Panc1 (cell line): ENCODE measurements around the gene KRT7. TPM values are rescaled to one million over a fixed set of nuclear protein-coding genes. Genes with fewer than 3 reads are reported as not detected.

Experiments
- ATAC-seq: fragments of 200-7000 bp; cut with Tn5 transposase; 2 replicates; pipeline ENCODE4 v1.9.1; 2020; ENCODE audit warnings: mild to moderate bottlenecking, moderate library complexity
- BruUV-seq: library from RNA; stranded (reverse); fragments of 400-500 nt; replicated peaks from 2 replicates; lab custom pipeline; 2021; lab: Mats Ljungman, UMichigan
- CTCF ChIA-PET: fragments of 300-600 bp; sonication (Branson Sonifier 250); formaldehyde crosslinking; loops from one replicate; lab custom pipeline; 2022; ENCODE audit warnings: antibody characterized with exemption; lab: Charles Lee
- POLR2A ChIA-PET: fragments of 300-600 bp; sonication (Branson Sonifier 250); formaldehyde crosslinking; loops from one replicate; lab custom pipeline; 2022; ENCODE audit warnings: antibody characterized with exemption; lab: Charles Lee
- DNase-seq: peaks from one replicate; pipeline ENCODE4 v3.0.0-alpha.2; 2010; ENCODE audit warnings: low read depth, low spot score
- H3K27ac ChIP-seq: 2 replicates; pipeline ENCODE4 v1.5.1; 2011; ENCODE audit warnings: mild to moderate bottlenecking, low read length, inconsistent platforms
- H3K27me3 ChIP-seq: fragments of 200-500 bp; sonication (Bioruptor generic); 2 replicates; pipeline ENCODE4 v1.6.0; 2014; ENCODE audit warnings: low read length, inconsistent platforms; ENCODE audit not compliant: control insufficient read depth, insufficient read depth
- H3K36me3 ChIP-seq: fragments of 200-500 bp; sonication (Bioruptor generic); 2 replicates; pipeline ENCODE4 v1.5.1; 2014; ENCODE audit warnings: inconsistent platforms, mild to moderate bottlenecking, low read length, moderate library complexity; ENCODE audit not compliant: control insufficient read depth, insufficient read depth
- H3K4me1 ChIP-seq: 2 replicates; pipeline ENCODE4 v1.5.1; 2011; ENCODE audit warnings: inconsistent platforms, mild to moderate bottlenecking, low read length, moderate library complexity; ENCODE audit not compliant: control insufficient read depth, insufficient read depth
- H3K4me3 ChIP-seq, 2 experiments: 2 replicates each; pipeline ENCODE4 v1.5.1; 2011 to 2012; ENCODE audit warnings: low read depth in 2 of 2, low read length in 2 of 2, mild to moderate bottlenecking in 2 of 2, inconsistent platforms in 1 of 2, moderate library complexity in 1 of 2
- H3K9me3 ChIP-seq: fragments of 200-500 bp; sonication (Bioruptor generic); 2 replicates; pipeline ENCODE4 v1.5.1; 2014; ENCODE audit warnings: low read depth, mild to moderate bottlenecking, inconsistent platforms, low read length, moderate library complexity; ENCODE audit not compliant: control insufficient read depth, insufficient read depth
- CTCF ChIP-seq: fragments of 450-650 bp; IDR thresholded peaks from 2 replicates; pipeline ENCODE4 v1.5.1; 2017; ENCODE audit warnings: mild to moderate bottlenecking
- POLR2AphosphoS5 ChIP-seq: IDR thresholded peaks from 2 replicates; pipeline ENCODE4 v1.6.1; 2012; ENCODE audit warnings: mild to moderate bottlenecking, low read depth, low read length, moderate library complexity
- REST ChIP-seq, 2 experiments: IDR thresholded peaks; 2 replicates each; pipeline ENCODE4 v1.6.1; 2011 to 2012; ENCODE audit warnings: low read depth in 2 of 2, control low read depth in 1 of 2, low read length in 1 of 2, mild to moderate bottlenecking in 1 of 2, moderate library complexity in 1 of 2; ENCODE audit not compliant: insufficient read depth in 1 of 2
- SIN3A ChIP-seq: IDR thresholded peaks from 2 replicates; pipeline ENCODE4 v1.6.1; 2012; ENCODE audit warnings: low read depth, mild to moderate bottlenecking, low read length, moderate library complexity, borderline replicate concordance; ENCODE audit not compliant: insufficient read depth
- TCF7L2 ChIP-seq: IDR thresholded peaks from 2 replicates; pipeline ENCODE4 v1.6.1; 2011; ENCODE audit warnings: mild to moderate bottlenecking, low read depth, low read length, inconsistent platforms
- in situ Hi-C: cut with HindIII; loops from 2 replicates; pipeline ENCODE4 v1.10.0; 2016; ENCODE audit warnings: low sequenced_read_pairs, low pct_unique_long_range_greater_than_20kb
- intact Hi-C: fragments of 100-400 bp; cut with micrococcal nuclease; formaldehyde crosslinking; loops from one replicate; pipeline ENCODE4 v1.10.0; 2022; ENCODE audit not compliant: unreplicated experiment
- total RNA-seq: library from RNA; stranded (reverse); gene quantifications from one replicate; pipeline ENCODE4 v1.2.1, GENCODE V29; 2021; ENCODE audit not compliant: unreplicated experiment

The KRT7 gene
- total RNA-seq, 1 experiment from 2014 or later: 16.8 TPM

GRCh38 chr12:52236386-52237050 lies 3.5 kb downstream of the KRT7 start:
- peak overlapping the region; percentile 65 for H3K27ac ChIP-seq
- in situ Hi-C loops: no loop called here
- no peak; the same call in 1 of the 2 replicates for ATAC-seq

GRCh38 chr12:52238207-52238840 lies 5.3 kb downstream of the KRT7 start:
- ChIA-PET CTCF (interaction anchor here (0.5 to 1.4 kb wide), 5 partner anchors 13 to 78 kb away, joined by 3 to 4 read pairs (median 3); no protein-coding TSS in a partner anchor), POLR2A (interaction anchor here (0.6 kb wide), 1 partner anchor 657 kb away, joined by 3 read pairs; no protein-coding TSS in a partner anchor)
- peak overlapping the region; percentile 64 for H3K27ac ChIP-seq
- H3K4me1 ChIP-seq: peaks cover 36% of the 10 kb centered on the region
- ATAC-seq: no peak
- H3K36me3 ChIP-seq: no peaks in the 10 kb centered on the region
- H3K9me3 ChIP-seq: no peaks in the 10 kb centered on the region
- DNase-seq: no peak
- in situ Hi-C loops (no loop called here), intact Hi-C loops (no loop called here)
- no peak for TF ChIP-seq CTCF
- TF ChIP-seq SIN3A: no peak
- no peak for TF ChIP-seq POLR2AphosphoS5
- TF ChIP-seq TCF7L2: no peak
- no peak for TF ChIP-seq REST (IDR thresholded peaks at IDR 0.05; ENCODE audit: insufficient read depth in 1 of 2, low read depth in 2 of 2, low read length in 1 of 2)
- H3K4me3 ChIP-seq: no peak overlapping the region
- H3K27me3 ChIP-seq: no peaks in the 10 kb centered on the region
- BruUV-seq: no TSS peak

More at GRCh38 chr12:52236386-52237050, 3.5 kb downstream of the KRT7 start:
- Histone ChIP-seq H3K27me3 (no peaks in the 10 kb centered on the region), H3K9me3 (no peaks in the 10 kb centered on the region), H3K4me1 (peaks cover 36% of the 10 kb centered on the region), H3K4me3 (no peak overlapping the region), H3K36me3 (no peaks in the 10 kb centered on the region)
- intact Hi-C loops: no loop called here
- BruUV-seq: no TSS peak
- ChIA-PET POLR2A (no interaction called here), CTCF (interaction anchor here (0.8 kb wide), 1 partner anchor 92 kb away, joined by 3 read pairs; no protein-coding TSS in a partner anchor)
- TF ChIP-seq REST (IDR thresholded peaks at IDR 0.05; ENCODE audit: insufficient read depth in 1 of 2, low read depth in 2 of 2, low read length in 1 of 2): no peak
- TF ChIP-seq SIN3A: no peak
- DNase-seq: no peak
